ENCODE data around the gene C7orf25.

DNA sequence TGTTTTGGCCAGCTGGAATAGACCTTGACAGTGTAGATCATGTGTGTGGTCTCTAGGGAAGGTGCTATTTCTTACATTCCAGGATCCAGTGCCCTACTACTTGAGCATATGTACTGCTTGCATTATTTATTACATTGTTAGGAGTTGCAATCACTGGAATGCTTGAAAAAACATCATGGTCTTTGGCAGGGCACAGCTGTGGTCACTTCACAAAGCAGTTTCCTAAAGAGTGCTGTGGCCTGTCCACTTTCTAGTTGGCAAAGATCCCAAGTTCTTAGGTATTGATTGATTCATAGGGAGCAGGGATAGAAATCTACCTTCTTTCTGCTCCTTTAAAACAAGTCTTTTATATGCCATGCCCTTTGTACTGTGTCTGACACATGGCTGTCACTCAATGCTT lies 4.6 kb downstream of the C7orf25 start:
- TF ChIP-seq CTCF (conservative IDR thresholded peaks at IDR 0.05), result no peak
- no peak for TF ChIP-seq ZFX (IDR thresholded peaks at IDR 0.05)
